OCI-LY1 (cell line): ENCODE measurements around the gene CD46.

Experiments
- H2AFZ ChIP-seq: fragments of 200-600 bp; sonication (generic), shearing (Covaris generic); 2 replicates; pipeline ENCODE4 v1.6.0; 2014; ENCODE audit warnings: antibody characterized with exemption, mild to moderate bottlenecking, low read length
- H3F3A ChIP-seq: fragments of 200-600 bp; sonication (generic), shearing (Covaris generic); 2 replicates; pipeline ENCODE4 v1.6.0; 2014; ENCODE audit warnings: mild to moderate bottlenecking, antibody characterized with exemption, low read length, moderate library complexity; ENCODE audit not compliant: insufficient read depth
- H3K27ac ChIP-seq: fragments of 200-600 bp; sonication (generic); 2 replicates; pipeline ENCODE4 v1.5.1; 2014; ENCODE audit warnings: low read length, mixed run types, mild to moderate bottlenecking, low read depth; ENCODE audit not compliant: poor library complexity, severe bottlenecking
- H3K27me3 ChIP-seq: fragments of 200-600 bp; sonication (generic); 2 replicates; pipeline ENCODE4 v1.6.0; 2014; ENCODE audit warnings: antibody characterized with exemption, mild to moderate bottlenecking, low read length, moderate library complexity; ENCODE audit not compliant: insufficient read depth
- H3K36me3 ChIP-seq: fragments of 200-600 bp; sonication (generic); 2 replicates; pipeline ENCODE4 v1.6.1; 2014; ENCODE audit warnings: mild to moderate bottlenecking, antibody characterized with exemption, low read length, moderate library complexity, mixed read lengths; ENCODE audit not compliant: insufficient read depth
- H3K4me1 ChIP-seq: fragments of 200-600 bp; sonication (generic); 2 replicates; pipeline ENCODE4 v1.5.1; 2014; ENCODE audit warnings: mild to moderate bottlenecking, low read length, moderate library complexity; ENCODE audit not compliant: insufficient read depth, severe bottlenecking
- H3K4me2 ChIP-seq: fragments of 200-600 bp; sonication (generic), shearing (Covaris generic); 2 replicates; pipeline ENCODE4 v1.6.1; 2014; ENCODE audit warnings: low read length
- H3K4me3 ChIP-seq: fragments of 200-600 bp; sonication (generic); 2 replicates; pipeline ENCODE4 v1.5.1; 2014; ENCODE audit warnings: low read length, low read depth, mild to moderate bottlenecking, mixed read lengths; ENCODE audit not compliant: poor library complexity, severe bottlenecking
- H3K79me2 ChIP-seq: fragments of 200-600 bp; shearing (Covaris generic); 2 replicates; pipeline ENCODE4 v1.6.1; 2016; ENCODE audit warnings: mixed run types, low read length, mixed read lengths; ENCODE audit not compliant: insufficient read depth
- H3K9ac ChIP-seq: fragments of 200-600 bp; sonication (generic), shearing (Covaris generic); 2 replicates; pipeline ENCODE4 v1.6.1; 2014; ENCODE audit warnings: mild to moderate bottlenecking, low read length, mixed read lengths
- H3K9me2 ChIP-seq: fragments of 200-600 bp; sonication (generic), shearing (Covaris generic); 2 replicates; pipeline ENCODE4 v1.6.1; 2014; ENCODE audit warnings: low read depth, mild to moderate bottlenecking, low read length, mixed read lengths
- H3K9me3 ChIP-seq: fragments of 200-600 bp; shearing (Covaris generic); 2 replicates; pipeline ENCODE4 v1.6.1; 2014; ENCODE audit warnings: low read length, mixed read lengths
- H4K20me1 ChIP-seq: fragments of 200-600 bp; sonication (generic), shearing (Covaris generic); 2 replicates; pipeline ENCODE4 v1.6.0; 2016; ENCODE audit warnings: mild to moderate bottlenecking, low read length; ENCODE audit not compliant: insufficient read depth
- CTCF ChIP-seq: fragments of 200-600 bp; sonication (generic), shearing (Covaris generic); IDR thresholded peaks from 2 replicates; pipeline ENCODE4 v1.5.1; 2017; ENCODE audit warnings: mild to moderate bottlenecking, antibody characterized with exemption, low read length, moderate library complexity, mixed read lengths
- EZH2 ChIP-seq: fragments of 200-600 bp; sonication (generic), shearing (Covaris generic); IDR thresholded peaks from 2 replicates; pipeline ENCODE4 v1.8.0; 2017; ENCODE audit warnings: borderline replicate concordance, mixed run types, mild to moderate bottlenecking, antibody characterized with exemption, low read length, moderate library complexity, mixed read lengths

The CD46 gene

GRCh38 chr1:207754974-207755700 lies 3.3 kb downstream of the CD46 start:
- no peaks in the 10 kb centered on the region for H3K9me2 ChIP-seq
- H3K9me3 ChIP-seq: no peaks in the 10 kb centered on the region
- H3K4me3 ChIP-seq: no peak overlapping the region
- H3K27ac ChIP-seq: no peak overlapping the region
- H3K4me2 ChIP-seq: no peak overlapping the region; the same call in 1 of the 2 replicates
- H3K36me3 ChIP-seq: peaks cover 34% of the 10 kb centered on the region
- H3F3A ChIP-seq: no peaks in the 10 kb centered on the region
- TF ChIP-seq EZH2: no peak
- TF ChIP-seq CTCF: no peak
- no peak overlapping the region for H2AFZ ChIP-seq
- no peak overlapping the region for H3K9ac ChIP-seq
- no peaks in the 10 kb centered on the region for H4K20me1 ChIP-seq
- H3K4me1 ChIP-seq: peaks cover 37% of the 10 kb centered on the region
- peaks cover 39% of the 10 kb centered on the region for H3K79me2 ChIP-seq
- no peaks in the 10 kb centered on the region for H3K27me3 ChIP-seq

- TF ChIP-seq CTCF (no peak), EZH2 (no peak)
- Histone ChIP-seq H3K4me3 (no peak overlapping the region), H3K9ac (no peak overlapping the region), H3K79me2 (peaks cover 39% of the 10 kb centered on the region), H3F3A (no peaks in the 10 kb centered on the region), H3K27me3 (no peaks in the 10 kb centered on the region), H4K20me1 (no peaks in the 10 kb centered on the region), H3K4me2 (no peak overlapping the region), H3K4me1 (peaks cover 28% of the 10 kb centered on the region), H3K27ac (no peak overlapping the region), H3K36me3 (peaks cover 42% of the 10 kb centered on the region), H2AFZ (no peak overlapping the region), H3K9me3 (no peaks in the 10 kb centered on the region), H3K9me2 (no peaks in the 10 kb centered on the region)
Measured at GRCh38 chr1:207755846-207756693, 4.2 kb downstream of the CD46 start.

- Histone ChIP-seq H3K4me3 (no peak overlapping the region), H3F3A (no peaks in the 10 kb centered on the region), H3K4me1 (no peaks in the 10 kb centered on the region), H3K27ac (no peak overlapping the region), H3K79me2 (no peaks in the 10 kb centered on the region), H2AFZ (no peak overlapping the region), H3K9me2 (no peaks in the 10 kb centered on the region), H4K20me1 (no peaks in the 10 kb centered on the region), H3K36me3 (peaks cover 90% of the 10 kb centered on the region), H3K9me3 (peaks cover 7% of the 10 kb centered on the region; the same call in 1 of the 2 replicates), H3K4me2 (no peak overlapping the region), H3K9ac (no peak overlapping the region), H3K27me3 (no peaks in the 10 kb centered on the region)
- TF ChIP-seq EZH2 (no peak), CTCF (no peak)
Measured at GRCh38 chr1:207762622-207763021, 10.8 kb downstream of the CD46 start.
